GM21390 (cell line): ENCODE data around the gene SFXN5.

ENCODE experiments used
- ATAC-seq: cut with Tn5 transposase; IDR thresholded peaks from one replicate; pipeline ENCODE4 v1.9.1; 2021; ENCODE audit not compliant: unreplicated experiment

SFXN5 gene

GRCh38 chr2:73021371-73022010 is 50.0 kb downstream of the SFXN5 start:
- no peak for ATAC-seq

GRCh38 chr2:73020657-73021370 is 50.7 kb downstream of the SFXN5 start:
- no peak for ATAC-seq

- ATAC-seq: no peak
Measured at GRCh38 chr2:73020306-73020656, 51.2 kb downstream of the SFXN5 start.

GRCh38 chr2:73018188-73018825 is 53.2 kb downstream of the SFXN5 start:
- no peak for ATAC-seq

- no peak for ATAC-seq
Measured at GRCh38 chr2:73013936-73014335, 57.6 kb downstream of the SFXN5 start.

- no peak for ATAC-seq
Measured at GRCh38 chr2:73009177-73009839, 62.2 kb downstream of the SFXN5 start.

- no peak for ATAC-seq
Measured at GRCh38 chr2:73008766-73009135, 62.8 kb downstream of the SFXN5 start.

- ATAC-seq: no peak
Measured at GRCh38 chr2:73007991-73008765, 63.3 kb downstream of the SFXN5 start.

GRCh38 chr2:73006969-73007710 is 64.4 kb downstream of the SFXN5 start:
- ATAC-seq: no peak

GRCh38 chr2:73004889-73005596 is 66.5 kb downstream of the SFXN5 start:
- ATAC-seq: no peak

- ATAC-seq: no peak
Measured at GRCh38 chr2:73004466-73004865, 67.0 kb downstream of the SFXN5 start.

- ATAC-seq: no peak
Measured at GRCh38 chr2:73003027-73003426, 68.5 kb downstream of the SFXN5 start.

GRCh38 chr2:73000808-73001570 is 70.5 kb downstream of the SFXN5 start:
- no peak for ATAC-seq

- ATAC-seq: no peak
Measured at GRCh38 chr2:72999729-73000725, 71.5 kb downstream of the SFXN5 start.

GRCh38 chr2:72998724-72999123 is 72.8 kb downstream of the SFXN5 start:
- ATAC-seq: no peak

- ATAC-seq: no peak
Measured at GRCh38 chr2:72998234-72998651, 73.3 kb downstream of the SFXN5 start.

- no peak for ATAC-seq
Measured at GRCh38 chr2:72996117-72996502, 75.4 kb downstream of the SFXN5 start.
